AG10803 (cell line): ENCODE results near the gene KCNK5.

Experiments
- DNase-seq: peaks from one replicate; pipeline ENCODE4 v3.0.0; 2010; ENCODE audit warnings: low read depth
- H3K4me3 ChIP-seq: 2 replicates; pipeline ENCODE4 v1.5.1; 2011; ENCODE audit warnings: mild to moderate bottlenecking, low read length, control low read depth
- TF ChIP-seq, protein P1 (sequence below): conservative IDR thresholded peaks from 2 replicates; pipeline ENCODE4 v1.5.1; 2011; ENCODE audit warnings: mild to moderate bottlenecking, low read length, control low read depth, inconsistent platforms

KCNK5 gene

DNA sequence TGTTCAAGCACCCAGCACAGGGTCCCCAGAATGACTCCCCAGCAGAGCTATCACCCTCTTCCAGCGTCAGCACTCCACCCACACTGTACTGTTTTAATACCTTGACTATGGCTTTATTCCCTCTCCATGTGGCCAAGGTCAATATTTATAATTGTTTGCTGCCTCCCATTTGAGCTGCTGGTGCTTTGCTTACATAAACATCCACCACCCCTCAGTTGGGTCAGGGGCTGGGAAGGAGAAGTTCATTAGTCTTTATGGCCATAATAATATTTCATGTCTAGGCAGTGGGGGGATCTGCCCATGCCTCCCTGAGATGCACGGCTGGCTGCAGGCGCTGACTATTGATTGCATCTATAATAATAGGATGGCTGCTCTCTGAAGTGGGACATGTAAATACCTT lies 72.5 kb downstream of the KCNK5 start:
- TF ChIP-seq, protein P1, sequence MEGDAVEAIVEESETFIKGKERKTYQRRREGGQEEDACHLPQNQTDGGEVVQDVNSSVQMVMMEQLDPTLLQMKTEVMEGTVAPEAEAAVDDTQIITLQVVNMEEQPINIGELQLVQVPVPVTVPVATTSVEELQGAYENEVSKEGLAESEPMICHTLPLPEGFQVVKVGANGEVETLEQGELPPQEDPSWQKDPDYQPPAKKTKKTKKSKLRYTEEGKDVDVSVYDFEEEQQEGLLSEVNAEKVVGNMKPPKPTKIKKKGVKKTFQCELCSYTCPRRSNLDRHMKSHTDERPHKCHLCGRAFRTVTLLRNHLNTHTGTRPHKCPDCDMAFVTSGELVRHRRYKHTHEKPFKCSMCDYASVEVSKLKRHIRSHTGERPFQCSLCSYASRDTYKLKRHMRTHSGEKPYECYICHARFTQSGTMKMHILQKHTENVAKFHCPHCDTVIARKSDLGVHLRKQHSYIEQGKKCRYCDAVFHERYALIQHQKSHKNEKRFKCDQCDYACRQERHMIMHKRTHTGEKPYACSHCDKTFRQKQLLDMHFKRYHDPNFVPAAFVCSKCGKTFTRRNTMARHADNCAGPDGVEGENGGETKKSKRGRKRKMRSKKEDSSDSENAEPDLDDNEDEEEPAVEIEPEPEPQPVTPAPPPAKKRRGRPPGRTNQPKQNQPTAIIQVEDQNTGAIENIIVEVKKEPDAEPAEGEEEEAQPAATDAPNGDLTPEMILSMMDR = no peak
- H3K4me3 ChIP-seq = no peak overlapping the region
- no peak for DNase-seq

DNA sequence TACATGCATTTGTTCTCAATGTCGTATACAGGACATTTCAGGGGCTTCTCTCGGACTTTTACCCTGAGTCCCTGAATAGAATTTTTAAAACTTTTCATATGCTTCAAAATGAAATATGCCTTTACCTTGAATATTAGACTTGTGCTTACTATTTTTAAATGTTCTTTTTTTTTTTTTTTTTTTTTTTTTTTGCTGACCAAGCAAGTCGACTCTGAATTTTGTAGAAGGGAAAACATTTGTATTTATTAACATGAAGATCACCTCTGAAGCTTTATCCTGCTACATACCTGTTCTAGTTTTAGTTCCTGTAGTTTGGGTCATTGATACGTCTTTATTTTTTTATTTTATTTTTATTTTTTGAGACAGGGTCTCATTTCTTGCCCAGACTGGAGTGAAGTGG lies 74.6 kb downstream of the KCNK5 start:
- TF ChIP-seq, protein P1 = no peak
- no peak overlapping the region for H3K4me3 ChIP-seq
- DNase-seq = no peak

DNA sequence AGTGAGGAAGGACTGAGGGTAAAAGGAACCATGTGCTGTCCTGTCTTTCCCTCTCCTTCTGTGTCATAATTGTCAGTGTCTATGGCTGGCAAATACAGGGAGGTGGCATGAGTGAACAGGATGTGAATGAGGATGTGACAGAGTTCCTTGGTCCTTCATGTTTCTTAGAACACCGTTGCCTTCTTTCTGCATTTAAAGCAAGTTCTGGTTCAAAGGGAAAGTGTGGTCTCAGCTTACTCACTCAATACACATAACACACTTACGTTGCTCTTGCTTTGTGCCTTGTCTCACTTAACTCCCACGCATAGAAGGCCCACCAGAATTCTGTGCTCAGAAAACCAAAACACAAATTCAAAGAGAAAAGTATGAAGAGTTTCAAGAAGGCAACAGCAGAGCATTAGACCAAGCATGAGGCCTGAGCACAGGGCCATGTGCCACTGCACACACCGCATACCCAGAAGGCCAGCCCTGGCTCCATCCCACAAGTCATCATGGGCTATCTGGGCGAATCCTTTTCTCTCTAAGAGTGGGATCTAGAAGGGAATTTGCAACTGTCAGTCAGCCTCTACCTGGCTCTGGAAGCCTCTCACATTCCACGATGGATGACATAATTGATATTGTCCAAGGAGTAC lies 75.4 kb downstream of the KCNK5 start:
- TF ChIP-seq, protein P1 = no peak

DNA sequence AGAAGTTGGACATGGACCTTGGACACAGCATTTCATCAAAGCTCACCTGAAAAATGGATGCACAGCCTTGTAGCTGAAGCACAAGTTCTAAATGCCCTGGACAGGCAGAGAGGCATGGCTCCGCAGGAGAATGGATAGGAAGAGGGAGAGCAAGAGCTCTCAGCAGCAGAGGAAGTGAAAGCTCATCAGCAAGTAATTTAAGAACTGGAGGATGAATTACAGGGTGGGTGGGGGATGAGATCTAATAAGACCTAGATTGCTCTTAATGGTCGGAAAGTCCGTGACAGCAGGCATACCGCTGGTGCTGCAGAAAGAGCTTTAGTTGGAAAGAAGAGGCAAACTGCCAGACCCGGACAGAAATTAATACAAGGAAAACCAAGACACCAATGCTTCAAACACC lies 77.0 kb downstream of the KCNK5 start:
- TF ChIP-seq, protein P1 = no peak
- no peak overlapping the region for H3K4me3 ChIP-seq
- DNase-seq = no peak

More for the DNA sequence above, 75.4 kb downstream of the KCNK5 start:
- no peak overlapping the region for H3K4me3 ChIP-seq
- DNase-seq = no peak

DNA sequence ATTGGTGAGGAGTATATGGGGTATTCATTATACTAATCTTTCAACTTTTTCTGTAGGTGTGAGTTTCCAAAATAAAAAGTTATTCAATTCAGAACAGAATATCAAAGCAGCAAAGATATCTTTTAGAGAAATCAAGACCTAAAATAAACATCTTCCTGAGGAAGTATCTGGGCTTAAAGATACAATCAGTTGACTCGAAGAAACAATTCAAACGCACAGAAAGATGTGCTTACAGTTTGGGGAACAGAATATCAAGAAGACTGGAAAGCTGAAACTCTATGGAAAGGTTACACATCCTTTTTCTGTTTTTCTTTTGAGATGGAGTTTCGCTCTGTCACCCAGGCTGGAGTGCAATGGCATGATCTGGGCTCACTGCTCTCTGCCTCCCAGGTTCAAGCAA lies 78.1 kb downstream of the KCNK5 start:
- DNase-seq = no peak
- TF ChIP-seq, protein P1 = no peak
- H3K4me3 ChIP-seq = no peak overlapping the region

DNA sequence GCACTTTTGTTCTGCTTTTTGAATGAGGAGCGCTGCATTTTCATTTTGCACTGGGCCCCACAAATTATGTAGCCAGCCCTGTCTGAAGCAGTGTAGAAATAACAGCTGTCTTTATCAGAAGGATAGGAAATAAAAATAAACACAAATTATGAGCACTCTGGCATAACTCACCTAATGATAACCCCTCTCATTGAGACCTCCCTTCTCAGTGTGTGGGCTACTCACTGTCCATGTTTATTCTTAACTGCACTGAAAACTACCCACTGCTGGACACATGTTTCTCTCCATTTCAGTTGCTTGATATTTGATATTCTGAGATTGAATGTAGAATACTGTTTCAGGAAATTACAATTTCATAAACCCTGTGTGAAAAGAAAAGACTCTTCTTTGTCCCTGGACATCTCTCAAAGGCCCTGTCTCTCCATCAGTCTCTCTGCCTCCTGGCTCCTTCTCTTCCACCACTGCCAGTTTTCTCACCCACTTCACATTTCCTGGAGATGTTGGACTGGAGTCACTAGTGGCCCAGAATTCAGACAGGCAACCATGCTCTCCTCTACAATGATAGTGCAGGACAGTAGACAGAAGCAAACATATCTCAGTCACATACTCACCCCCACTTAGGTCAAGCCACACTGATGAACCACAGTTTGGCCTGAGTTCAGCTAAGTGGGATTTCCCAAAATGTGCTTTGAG lies 84.6 kb downstream of the KCNK5 start:
- TF ChIP-seq, protein P1 = no peak
- H3K4me3 ChIP-seq = no peak overlapping the region
- no peak for DNase-seq

DNA sequence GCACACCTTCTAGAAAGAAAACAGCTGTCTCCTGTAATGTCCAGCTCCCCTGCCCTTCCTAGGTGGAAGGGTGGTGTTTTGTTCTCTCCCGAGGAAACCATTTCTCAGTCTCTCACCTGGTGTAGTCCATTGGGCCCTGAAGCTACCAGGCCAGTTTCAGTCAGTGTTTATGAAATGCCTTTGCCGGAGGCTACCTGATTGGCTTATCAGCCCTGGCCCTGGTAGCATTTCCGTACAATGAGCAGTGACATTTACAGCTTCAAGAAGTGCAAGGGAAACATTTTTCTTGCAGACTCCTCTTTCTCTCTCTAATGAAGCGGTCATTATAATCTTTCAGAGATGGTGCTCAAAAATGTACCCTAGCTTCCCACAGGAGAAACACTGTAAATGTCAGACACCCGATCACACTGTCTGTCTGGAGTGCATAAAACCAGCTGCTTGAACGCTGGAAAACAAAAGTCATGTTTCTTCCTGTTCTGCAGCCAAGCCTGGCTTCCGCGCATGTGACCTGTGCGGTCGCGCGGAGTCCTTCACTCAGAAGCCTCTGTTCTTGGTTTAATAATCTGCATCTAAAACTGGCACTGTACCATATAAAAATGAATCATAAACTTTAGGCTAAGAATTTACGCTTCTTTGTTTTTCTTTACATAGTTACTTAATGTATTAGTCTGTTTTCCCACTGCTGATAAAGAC lies 85.9 kb downstream of the KCNK5 start:
- TF ChIP-seq, protein P1 = no peak
- H3K4me3 ChIP-seq = no peak overlapping the region
- no peak for DNase-seq
